ENCODE results near the gene CWC27.

The CWC27 gene

DNA sequence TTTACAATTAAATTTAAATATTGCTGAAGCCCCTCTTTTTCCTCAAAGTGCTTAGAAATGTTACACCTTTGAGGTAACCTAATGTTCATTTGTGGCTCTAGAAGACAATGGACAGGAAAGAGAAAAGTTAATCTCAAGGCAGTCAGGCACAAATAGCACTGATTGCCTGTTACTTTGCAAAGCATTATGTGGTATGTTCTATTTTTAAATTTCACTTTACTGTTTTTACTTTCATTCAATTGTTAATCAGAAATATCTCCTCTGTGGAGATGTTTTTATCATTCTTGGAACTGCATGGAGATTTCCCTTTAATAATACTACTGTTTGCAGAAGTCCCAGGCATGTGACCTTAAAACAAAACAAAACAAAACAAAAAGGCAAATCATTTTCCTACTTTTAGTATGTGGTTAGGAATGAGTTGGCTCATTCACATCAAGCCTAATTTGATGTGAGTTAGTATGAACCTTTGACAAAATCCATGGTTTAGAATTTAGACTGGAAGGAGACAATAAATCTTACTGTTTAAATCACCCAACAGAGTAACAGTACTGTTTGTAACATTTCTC is 67.5 kb downstream of the CWC27 start:
- in situ Hi-C loops (cut with MboI; ENCODE audit: low sequenced_read_pairs), result no loop called here

DNA sequence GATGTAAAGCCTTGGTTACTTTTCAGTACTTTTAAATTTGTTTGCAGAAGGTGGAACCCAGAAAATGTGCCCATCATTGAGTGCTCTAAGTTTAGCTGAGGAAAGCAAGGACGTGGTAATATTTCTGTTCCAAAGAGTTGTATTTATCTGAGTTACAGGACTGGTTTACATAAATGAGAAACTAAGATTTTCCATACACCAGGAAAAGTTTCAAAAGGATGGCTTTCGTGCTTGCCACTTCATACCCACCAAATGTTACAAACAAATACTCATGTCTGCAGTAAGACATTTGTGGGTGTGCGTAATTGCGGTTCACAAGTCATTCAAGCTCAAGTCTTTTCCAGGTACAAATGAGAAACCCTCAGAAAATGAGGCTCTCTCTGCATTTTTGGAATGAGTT is 68.1 kb downstream of the CWC27 start:
- in situ Hi-C loops (cut with MboI; ENCODE audit: low sequenced_read_pairs), result no loop called here

DNA sequence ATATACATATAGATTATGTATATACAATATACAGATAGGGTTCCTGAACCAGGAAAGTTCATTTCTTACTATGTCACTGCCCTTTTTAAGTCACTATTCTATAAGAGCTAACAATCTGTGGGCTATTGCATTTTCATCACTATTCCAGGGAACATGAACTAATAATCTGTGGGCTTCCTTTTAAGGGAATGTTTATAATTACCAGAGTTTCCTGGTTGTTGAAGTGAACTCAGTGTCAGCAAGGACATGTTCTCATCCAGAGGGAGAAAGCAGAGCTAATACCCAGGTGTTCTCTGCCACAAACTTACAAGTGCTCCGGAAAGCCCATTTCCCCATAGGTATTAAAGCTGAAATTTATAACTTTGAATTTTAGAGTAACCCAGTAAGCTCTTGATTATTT is 69.6 kb downstream of the CWC27 start:
- in situ Hi-C loops (cut with MboI; ENCODE audit: low sequenced_read_pairs), result no loop called here

DNA sequence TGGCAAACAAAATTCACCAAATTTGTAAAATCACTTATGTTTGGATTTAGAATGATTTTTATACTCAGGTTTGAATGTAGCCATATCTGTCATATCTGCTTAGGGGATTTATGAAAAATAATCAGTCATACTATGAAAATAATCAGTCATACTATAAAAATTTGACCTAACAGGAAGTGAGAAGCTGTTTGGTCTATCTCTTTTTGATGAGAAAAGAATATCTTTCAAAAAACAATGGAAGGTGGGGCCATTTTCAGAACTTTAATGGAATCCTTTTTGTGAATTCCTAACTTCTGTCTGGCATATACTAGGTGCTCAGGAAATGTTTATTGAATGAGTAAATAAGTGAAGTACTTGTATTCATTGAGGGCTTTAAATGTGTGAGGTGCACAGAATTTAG is 70.1 kb downstream of the CWC27 start:
- in situ Hi-C loops (cut with MboI; ENCODE audit: low sequenced_read_pairs), result no loop called here

DNA sequence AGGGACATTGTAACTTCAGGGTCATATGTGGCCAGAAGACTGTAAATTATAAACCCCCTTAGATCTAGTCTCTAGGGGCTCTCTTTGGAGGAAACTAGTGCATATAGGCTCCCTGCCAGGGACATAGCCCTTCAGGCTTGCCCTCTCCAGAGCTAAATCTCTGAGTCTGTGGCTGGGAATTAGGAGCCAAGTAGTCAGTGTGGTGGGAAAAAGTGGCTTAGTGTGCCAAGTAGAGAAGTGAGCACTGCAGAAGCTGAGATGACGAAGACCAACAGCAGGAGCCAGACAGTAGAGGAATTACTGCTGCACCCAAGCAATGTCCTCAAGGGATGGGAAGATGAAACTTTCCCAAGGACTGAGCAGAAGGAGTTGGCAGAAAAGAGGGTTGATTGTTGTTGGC is 71.2 kb downstream of the CWC27 start:
- in situ Hi-C loops (cut with MboI; ENCODE audit: low sequenced_read_pairs), result no loop called here

DNA sequence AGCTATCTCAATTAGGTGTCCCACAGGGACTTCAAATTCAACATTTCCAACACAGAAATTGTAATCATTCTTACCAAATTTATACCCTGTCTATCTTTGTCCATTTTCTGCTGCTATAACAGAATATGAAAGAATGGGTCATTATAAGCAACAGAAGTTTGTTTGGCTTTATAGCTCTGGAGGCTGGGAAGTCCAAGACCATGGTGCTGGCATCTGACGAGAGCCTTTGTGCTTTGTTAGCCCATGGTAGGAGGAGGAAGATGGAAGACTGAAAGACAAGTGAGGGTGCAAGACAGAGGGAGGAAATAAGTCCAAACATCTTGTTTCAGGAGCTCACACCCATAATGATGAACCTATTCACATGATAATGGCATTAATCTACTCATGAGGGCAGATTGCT is 72.2 kb downstream of the CWC27 start:
- in situ Hi-C loops (cut with MboI; ENCODE audit: low sequenced_read_pairs), result no loop called here

DNA sequence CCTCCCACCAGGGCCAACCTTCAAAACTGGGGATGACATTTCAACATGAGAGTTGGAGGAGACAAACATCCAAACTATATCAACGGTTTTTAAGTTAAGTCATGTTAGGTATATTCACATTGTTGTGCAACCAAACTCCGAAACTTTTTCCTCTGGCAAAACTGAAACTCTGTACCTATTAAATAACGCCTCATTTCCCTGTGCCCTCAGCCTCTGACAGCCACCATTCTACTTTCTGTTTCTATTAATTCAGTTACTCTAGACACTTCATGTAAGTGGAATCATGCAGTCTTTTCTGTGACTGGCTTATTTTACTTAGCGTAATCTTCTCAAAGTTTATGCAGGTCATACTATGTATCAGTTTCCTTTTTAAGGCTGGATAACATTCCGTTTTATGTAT is 85.0 kb downstream of the CWC27 start:
- in situ Hi-C loops (cut with MboI; ENCODE audit: low sequenced_read_pairs), result no loop called here

DNA sequence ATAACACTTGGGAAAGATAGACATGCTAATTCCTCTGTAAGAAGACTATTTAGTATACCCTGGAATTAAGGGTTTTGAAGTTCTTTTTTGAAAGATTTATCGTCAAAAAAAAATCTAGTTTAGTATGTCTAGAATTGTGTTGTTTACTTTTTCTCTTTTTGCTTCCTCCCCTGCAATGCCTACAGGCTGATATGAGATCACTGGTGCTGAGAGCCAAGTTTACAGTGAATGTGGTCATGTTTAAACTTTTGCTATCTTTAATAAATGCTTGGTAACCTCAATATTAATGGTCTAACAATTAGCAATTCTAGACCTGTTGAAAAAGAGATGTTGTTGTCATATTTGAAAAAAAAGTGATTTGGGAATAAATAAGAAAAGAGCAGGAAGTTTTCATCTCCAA is 86.1 kb downstream of the CWC27 start:
- in situ Hi-C loops (cut with MboI; ENCODE audit: low sequenced_read_pairs), result no loop called here

DNA sequence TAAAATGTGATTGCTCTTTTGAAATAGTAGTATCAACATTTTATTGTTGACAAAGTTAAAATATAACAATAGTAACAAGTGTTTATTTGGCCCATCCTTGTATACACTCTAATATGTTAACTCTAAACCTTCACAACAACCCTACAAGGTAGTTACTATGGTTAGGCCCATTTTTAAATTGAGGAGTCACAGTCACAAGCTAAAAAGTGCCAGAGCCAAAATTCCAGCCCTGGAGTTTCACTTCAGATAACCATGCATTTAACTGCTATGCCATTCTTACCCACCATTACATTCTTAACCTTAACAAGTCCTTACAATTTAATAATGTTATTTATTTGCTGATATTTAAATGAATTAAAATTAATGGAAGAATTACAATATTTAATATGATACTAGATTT is 91.2 kb downstream of the CWC27 start:
- in situ Hi-C loops (cut with MboI; ENCODE audit: low sequenced_read_pairs), result no loop called here

DNA sequence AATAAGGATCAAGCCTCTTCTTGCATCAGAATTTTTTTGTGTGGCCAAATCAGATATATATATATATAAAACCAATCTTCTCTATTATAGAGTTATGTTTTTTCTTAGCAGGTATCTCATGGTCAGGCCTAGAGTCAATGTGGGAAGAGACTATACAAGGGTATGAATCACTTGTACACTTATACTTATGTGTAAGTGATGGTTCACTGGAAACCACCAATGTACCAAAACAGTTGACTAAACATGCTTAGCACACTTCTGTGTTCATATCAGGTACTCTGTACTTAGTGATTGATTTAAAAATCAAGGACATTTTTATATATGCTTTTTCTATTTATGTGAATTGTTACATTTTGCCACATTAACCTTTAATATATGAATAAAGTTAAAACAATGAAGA is 92.6 kb downstream of the CWC27 start:
- in situ Hi-C loops (cut with MboI; ENCODE audit: low sequenced_read_pairs), result no loop called here

DNA sequence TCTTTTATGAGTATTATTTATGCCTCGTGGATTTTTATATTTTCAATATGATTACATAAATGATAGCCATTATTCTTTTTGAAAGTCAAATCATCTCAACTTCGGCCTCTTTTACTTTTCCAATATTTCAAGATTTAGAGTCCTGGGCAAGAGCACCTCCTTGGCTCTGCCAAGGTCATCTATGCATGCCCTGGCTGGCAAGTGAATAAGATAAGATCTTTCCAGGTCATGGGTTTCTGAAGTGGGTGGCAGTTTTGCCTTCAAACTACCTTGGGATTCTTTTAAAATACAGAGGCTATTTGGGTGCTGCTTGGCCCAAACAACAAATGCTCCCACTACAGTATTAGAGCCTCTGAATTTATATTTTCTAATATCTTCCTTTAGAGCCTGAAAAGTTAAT is 95.4 kb downstream of the CWC27 start:
- in situ Hi-C loops (cut with MboI; ENCODE audit: low sequenced_read_pairs), result no loop called here

DNA sequence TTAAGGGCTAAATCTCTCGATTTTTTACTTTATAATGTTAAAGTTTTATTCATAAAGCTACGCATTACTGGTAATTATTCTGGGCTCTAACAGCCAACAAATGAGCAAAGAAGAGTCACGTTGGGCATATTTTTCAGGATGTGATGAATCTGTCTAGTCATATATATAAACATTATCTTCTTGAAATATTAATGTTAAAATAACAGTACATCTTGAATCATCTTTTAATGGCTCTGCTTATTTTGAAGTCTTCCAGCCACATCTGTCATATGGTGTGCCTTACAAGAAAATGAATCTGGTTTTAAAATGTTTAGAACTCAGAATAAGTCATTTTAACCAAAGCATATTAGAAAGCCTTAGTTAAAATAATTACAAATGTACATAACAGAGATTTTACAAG is 96.9 kb downstream of the CWC27 start:
- in situ Hi-C loops (cut with MboI; ENCODE audit: low sequenced_read_pairs), result no loop called here

DNA sequence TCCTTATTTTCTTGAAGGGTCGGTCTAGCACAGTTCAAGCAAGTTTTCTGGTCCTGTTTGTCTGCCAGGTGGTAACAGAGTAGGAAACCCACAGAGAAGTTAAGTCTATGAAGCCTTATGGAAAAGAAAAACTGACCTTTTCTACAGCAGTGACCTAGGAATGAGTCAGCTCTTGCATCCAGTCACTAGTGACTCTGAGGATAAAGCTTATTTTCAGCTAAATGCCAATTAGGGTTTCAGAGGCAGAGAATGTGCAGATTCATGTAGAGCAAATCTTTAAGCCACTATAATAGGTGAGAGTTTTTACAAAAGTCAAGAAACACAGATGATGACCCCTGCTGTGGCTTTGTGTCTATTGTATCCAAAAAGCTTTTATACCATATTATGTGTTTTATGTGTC is 100.7 kb downstream of the CWC27 start:
- in situ Hi-C loops (cut with MboI; ENCODE audit: low sequenced_read_pairs), result no loop called here

DNA sequence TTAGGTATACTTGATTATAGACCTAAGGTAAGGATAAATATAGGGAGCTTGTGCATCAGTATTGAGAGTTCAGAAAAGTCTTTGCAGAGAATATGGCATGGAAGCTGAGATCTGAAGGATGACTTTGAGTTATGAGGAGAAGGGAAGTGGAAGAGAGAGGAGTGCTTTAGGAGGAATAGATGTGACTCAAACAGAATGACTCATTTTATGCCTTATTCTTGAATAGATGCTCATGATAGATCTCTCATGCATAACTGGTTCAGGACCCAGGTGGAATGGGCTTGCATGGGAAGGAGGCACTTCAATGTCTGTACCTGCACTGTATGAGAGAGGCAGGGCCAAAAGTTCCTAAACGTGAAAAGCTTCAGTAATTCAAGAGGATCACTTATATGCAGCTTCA is 103.3 kb downstream of the CWC27 start:
- in situ Hi-C loops (cut with MboI; ENCODE audit: low sequenced_read_pairs), result no loop called here

DNA sequence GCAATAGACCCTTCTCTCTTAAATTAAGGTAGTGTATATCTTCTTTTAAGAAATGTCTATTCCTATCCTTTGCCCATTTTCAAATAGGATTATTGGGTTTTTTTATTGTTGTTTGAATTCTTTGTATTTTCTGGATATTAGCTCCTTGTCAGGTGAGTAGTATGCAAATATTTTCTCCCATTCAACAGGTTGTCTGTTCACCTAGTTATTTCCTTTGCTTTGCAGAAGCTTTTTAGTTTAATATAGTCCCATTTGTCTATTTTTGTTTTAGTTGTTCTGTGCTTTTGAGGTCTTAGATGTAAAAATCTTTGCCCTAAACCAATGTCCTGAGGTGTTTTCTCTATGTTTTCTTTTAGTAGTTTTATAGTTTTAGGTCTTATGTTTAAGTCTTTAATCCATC is 104.7 kb downstream of the CWC27 start:
- in situ Hi-C loops (cut with MboI; ENCODE audit: low sequenced_read_pairs), result no loop called here

DNA sequence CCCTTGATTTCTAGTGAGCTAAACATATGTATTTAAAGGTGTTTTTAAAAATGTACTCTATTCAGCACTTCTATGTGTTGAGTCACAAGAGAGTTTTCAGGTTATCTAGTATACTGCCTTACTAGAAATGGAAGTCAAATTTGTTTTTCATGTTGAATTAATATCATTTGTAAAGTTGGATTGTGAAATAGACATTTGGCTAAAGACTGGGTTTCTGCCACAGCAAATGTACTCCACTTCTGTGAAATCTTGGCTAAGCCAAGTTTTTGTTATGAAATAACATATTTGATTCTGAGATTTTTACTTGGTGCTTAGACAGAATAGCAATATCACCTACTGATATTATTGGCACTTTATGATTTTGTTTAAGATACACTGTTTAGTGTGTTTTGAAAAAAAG is 106.0 kb downstream of the CWC27 start:
- in situ Hi-C loops (cut with MboI; ENCODE audit: low sequenced_read_pairs), result no loop called here

DNA sequence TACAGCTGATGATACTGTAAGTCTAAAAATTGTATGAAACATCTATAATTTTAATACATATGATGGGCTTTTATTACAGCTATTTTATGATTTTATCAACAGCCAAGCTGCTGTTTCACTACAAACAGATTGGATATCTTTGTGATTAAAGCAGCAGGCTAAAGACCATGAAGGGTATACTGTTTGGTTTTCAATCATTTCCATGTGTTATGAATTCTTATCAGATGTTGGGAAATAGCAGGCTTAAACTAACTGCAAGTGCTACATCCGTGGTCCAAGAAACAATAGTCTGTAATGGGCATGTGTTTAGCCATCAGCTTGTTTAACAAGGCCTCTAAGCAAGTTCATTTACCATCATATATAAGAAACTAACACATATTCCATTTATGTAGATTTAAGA is 107.5 kb downstream of the CWC27 start:
- in situ Hi-C loops (cut with MboI; ENCODE audit: low sequenced_read_pairs), result no loop called here

DNA sequence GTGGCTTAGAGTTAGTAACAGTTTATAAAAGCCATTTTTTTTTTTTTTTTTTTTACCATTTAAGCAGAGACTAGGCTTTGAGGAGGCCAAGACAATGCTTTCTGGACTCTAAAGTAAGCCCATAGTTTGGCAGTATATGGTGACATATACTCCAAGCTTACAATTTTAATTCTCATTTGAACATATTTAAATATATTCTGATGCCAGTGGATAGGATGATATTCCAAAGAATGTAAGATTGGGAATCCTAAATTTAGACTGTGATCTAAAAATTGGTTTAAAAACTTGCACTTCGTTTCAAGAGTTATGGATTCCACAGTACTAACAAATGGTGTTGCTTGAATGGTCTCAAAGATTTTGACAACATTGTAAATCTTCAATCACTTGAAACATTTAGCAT is 112.1 kb downstream of the CWC27 start:
- in situ Hi-C loops (cut with MboI; ENCODE audit: low sequenced_read_pairs), result no loop called here

DNA sequence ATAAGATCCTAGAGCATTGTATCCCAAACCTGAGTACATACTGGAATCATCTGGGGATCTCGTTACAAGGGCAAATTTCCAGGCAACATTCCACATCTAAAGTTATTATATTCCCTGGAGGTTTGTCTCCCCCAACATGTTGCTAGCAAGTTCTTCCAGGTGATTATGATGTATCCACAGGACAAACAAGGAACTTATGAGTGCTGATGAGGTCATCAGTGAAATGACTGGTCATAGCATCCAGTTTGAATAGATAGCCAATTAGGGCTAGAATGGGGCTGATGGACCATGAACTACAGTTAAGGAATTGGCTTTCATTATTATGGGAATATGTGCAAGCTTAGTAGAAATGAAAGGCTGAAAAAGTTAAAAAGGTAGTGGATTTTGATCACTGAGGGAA is 115.2 kb downstream of the CWC27 start:
- in situ Hi-C loops (cut with MboI; ENCODE audit: low sequenced_read_pairs), result no loop called here

DNA sequence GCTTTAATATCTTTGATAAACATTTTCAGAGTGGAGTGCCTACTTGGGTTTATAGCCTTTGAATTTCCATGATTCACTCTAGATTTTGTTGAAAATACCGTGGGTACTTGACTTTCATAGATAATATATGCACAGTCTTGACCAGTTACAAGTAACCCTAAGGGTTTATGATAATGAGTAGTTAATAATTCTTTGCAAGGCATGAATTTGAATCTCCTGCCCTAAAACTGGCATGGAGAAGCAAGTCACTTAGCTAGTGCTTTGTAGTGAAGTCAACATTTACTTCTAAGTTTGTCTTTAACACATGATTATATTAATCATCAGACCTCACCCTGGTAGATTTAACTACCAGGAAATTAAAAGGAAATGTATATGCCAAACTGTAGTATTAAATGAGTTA is 115.8 kb downstream of the CWC27 start:
- in situ Hi-C loops (cut with MboI; ENCODE audit: low sequenced_read_pairs), result no loop called here

DNA sequence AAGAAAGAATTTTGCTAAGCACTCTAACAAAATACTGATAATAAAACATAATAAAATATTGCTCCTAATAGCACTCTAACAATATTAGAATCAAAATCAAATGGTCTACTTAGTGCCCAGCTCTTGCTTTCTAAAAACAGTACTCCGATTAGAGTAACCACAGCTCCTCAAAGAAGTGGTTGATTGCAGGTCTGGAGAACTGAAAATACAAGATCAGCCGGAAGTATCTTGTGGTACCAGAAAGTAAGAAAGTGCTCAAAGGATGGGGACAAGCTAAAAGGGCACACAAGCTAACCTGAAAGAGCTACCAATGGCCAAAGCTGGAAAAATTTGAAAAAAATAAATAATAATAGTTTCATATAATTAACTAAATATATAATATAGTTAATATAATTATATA is 119.2 kb downstream of the CWC27 start:
- in situ Hi-C loops (cut with MboI; ENCODE audit: low sequenced_read_pairs), result no loop called here

DNA sequence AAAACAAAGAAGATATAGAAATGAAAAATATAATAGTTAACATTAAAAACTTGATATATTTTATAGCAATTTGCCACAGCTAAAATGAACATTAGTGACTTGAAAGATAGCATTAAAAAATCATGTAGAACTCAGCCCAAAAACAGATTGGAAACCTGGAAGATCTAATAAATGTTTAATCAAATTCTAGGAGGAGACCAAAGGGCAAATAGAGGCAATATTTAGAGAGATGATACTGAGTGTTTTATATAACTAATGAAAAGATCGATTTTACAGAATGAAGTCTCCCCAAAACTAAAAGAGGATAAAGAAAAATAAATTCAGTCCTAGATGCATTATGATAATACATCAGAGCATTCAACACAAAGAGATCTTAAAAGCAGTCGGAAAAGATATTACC is 127.0 kb downstream of the CWC27 start:
- in situ Hi-C loops (cut with MboI; ENCODE audit: low sequenced_read_pairs), result no loop called here

DNA sequence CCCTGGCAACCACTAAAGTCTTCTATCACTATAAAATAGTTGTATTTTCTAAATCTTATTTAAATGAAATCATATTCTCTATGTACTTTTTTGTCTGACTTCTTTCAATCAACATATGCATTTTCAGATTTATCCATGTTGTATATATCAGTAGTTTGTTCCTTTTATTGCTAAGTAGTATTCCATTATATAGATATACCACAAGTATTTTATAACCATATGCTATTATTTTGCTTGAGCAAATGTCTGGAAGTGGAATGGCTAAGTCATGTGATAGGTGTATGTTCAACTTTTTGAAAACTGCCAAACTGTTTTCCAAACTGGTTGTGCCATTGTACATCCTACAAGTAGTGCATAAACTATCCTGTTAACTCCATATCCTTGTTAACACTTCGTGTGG is 131.1 kb downstream of the CWC27 start:
- in situ Hi-C loops (cut with MboI; ENCODE audit: low sequenced_read_pairs), result no loop called here

DNA sequence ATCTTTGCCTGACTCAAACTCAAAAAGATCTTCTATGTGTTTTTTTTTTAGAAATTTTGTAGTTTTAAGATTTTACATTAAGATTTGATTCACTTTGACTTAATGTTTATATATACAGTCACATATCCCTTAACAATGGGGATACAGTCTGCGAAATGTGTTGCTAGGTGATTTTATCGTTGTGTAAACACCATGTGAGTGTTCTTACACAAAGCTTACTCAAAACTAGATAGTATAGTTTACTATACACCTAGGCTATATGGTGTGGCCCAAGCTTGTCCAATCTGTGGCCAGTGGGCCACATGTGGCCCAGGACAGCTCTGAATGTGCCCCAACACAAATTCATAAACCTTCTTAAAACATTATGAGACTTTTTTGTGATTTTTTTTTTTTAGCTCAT is 131.9 kb downstream of the CWC27 start:
- in situ Hi-C loops (cut with MboI; ENCODE audit: low sequenced_read_pairs), result no loop called here

All from HL-60/S4 (cell line).